DOHH2 (cell line): ENCODE data around the gene PEAK1.

ENCODE experiments used
- H3F3A ChIP-seq: fragments of 200-600 bp; sonication (generic), shearing (Covaris generic); 2 replicates; pipeline ENCODE4 v1.6.0; 2016; ENCODE audit warnings: antibody characterized with exemption, mild to moderate bottlenecking; ENCODE audit not compliant: control insufficient read depth, insufficient read depth
- H3K27ac ChIP-seq: fragments of 200-600 bp; sonication (generic); 2 replicates; pipeline ENCODE4 v1.5.1; 2014; ENCODE audit warnings: low read depth, mild to moderate bottlenecking, low read length, moderate library complexity
- H3K27me3 ChIP-seq: fragments of 200-600 bp; sonication (generic); 2 replicates; pipeline ENCODE4 v1.6.1; 2014; ENCODE audit warnings: mild to moderate bottlenecking, low read length, mixed read lengths; ENCODE audit not compliant: control insufficient read depth
- H3K36me3 ChIP-seq: fragments of 200-600 bp; sonication (generic); 2 replicates; pipeline ENCODE4 v1.6.1; 2014; ENCODE audit warnings: mild to moderate bottlenecking, low read length, moderate library complexity, mixed read lengths; ENCODE audit not compliant: control insufficient read depth
- H3K4me1 ChIP-seq: fragments of 200-600 bp; sonication (generic); 2 replicates; pipeline ENCODE4 v1.6.1; 2014; ENCODE audit warnings: mild to moderate bottlenecking, low read length, mixed read lengths; ENCODE audit not compliant: control insufficient read depth
- H3K4me2 ChIP-seq: fragments of 200-600 bp; sonication (generic); 2 replicates; pipeline ENCODE4 v1.6.0; 2014; ENCODE audit warnings: mild to moderate bottlenecking, low read length, moderate library complexity
- H3K4me3 ChIP-seq: fragments of 200-600 bp; sonication (generic); 2 replicates; pipeline ENCODE4 v1.5.1; 2014; ENCODE audit warnings: mild to moderate bottlenecking, low read length, mixed read lengths
- H3K79me2 ChIP-seq: fragments of 200-600 bp; sonication (generic); 2 replicates; pipeline ENCODE4 v1.6.1; 2014; ENCODE audit warnings: mild to moderate bottlenecking, low read length, mixed read lengths; ENCODE audit not compliant: control insufficient read depth
- H3K9me2 ChIP-seq: fragments of 200-600 bp; sonication (generic); replicated peaks from 2 replicates; pipeline ENCODE4 v1.6.1; 2014; ENCODE audit warnings: mild to moderate bottlenecking, low read length, mixed read lengths; ENCODE audit not compliant: control insufficient read depth
- H3K9me3 ChIP-seq: fragments of 200-600 bp; sonication (generic); 2 replicates; pipeline ENCODE4 v1.6.1; 2014; ENCODE audit warnings: antibody characterized with exemption, low read length, mixed read lengths; ENCODE audit not compliant: control insufficient read depth, insufficient read depth
- H4K20me1 ChIP-seq: fragments of 200-600 bp; sonication (generic); 2 replicates; pipeline ENCODE4 v1.6.0; 2014; ENCODE audit warnings: low read depth, mild to moderate bottlenecking, antibody characterized with exemption, low read length, moderate library complexity; ENCODE audit not compliant: control insufficient read depth, insufficient read depth
- CTCF ChIP-seq: fragments of 200-600 bp; sonication (generic); IDR thresholded peaks from one replicate; pipeline ENCODE4 v1.5.1; 2014; ENCODE audit warnings: antibody characterized with exemption, mild to moderate bottlenecking, low read depth, low read length; ENCODE audit not compliant: poor library complexity, severe bottlenecking
- EZH2phosphoT487 ChIP-seq: fragments of 200-600 bp; sonication (generic); IDR thresholded peaks from 2 replicates; pipeline ENCODE4 v1.6.1; 2017; ENCODE audit warnings: borderline replicate concordance, mild to moderate bottlenecking, antibody characterized with exemption, low read length, moderate library complexity, mixed read lengths

The PEAK1 gene

GRCh38 chr15:77070495-77071304 lies 349.2 kb downstream of the PEAK1 start, which contains the start of gene TSPAN3:
TSS of gene TSPAN3 (minus strand) at chr15:77071109. CDS start at chr15:77070954, 155 bp downstream.
- Histone ChIP-seq H3K27ac (no peak within 1 kb of the TSS), H3K36me3 (peaks cover 19% of the 10 kb centered on the region), H3F3A (no peaks in the 10 kb centered on the region), H3K79me2 (peaks cover 48% of the 10 kb centered on the region), H3K27me3 (no peaks in the 10 kb centered on the region), H3K4me2 (peak within 1 kb of the TSS; percentile 79), H3K9me3 (no peaks in the 10 kb centered on the region), H4K20me1 (peaks cover 9% of the 10 kb centered on the region; the same call in 1 of the 2 replicates), H3K4me3 (peak within 1 kb of the TSS; percentile 80), H3K9me2 (no peaks in the 10 kb centered on the region), H3K4me1 (peaks cover 34% of the 10 kb centered on the region)
- TF ChIP-seq CTCF (no peak), EZH2phosphoT487 (no peak)

GRCh38 chr15:77070180-77070494 lies 349.8 kb downstream of the PEAK1 start:
- Histone ChIP-seq H3K4me3 (peak overlapping the region; percentile 80), H4K20me1 (peaks cover 9% of the 10 kb centered on the region; the same call in 1 of the 2 replicates), H3K4me2 (peak overlapping the region; percentile 79), H3K27ac (no peak overlapping the region), H3K27me3 (no peaks in the 10 kb centered on the region), H3K9me2 (no peaks in the 10 kb centered on the region), H3F3A (no peaks in the 10 kb centered on the region), H3K36me3 (peaks cover 19% of the 10 kb centered on the region), H3K79me2 (peaks cover 54% of the 10 kb centered on the region), H3K9me3 (no peaks in the 10 kb centered on the region), H3K4me1 (peaks cover 34% of the 10 kb centered on the region)
- TF ChIP-seq EZH2phosphoT487 (no peak), CTCF (no peak)

GRCh38 chr15:77069521-77070121 lies 350.3 kb downstream of the PEAK1 start:
- H3K9me2 ChIP-seq: no peaks in the 10 kb centered on the region
- H3K9me3 ChIP-seq: no peaks in the 10 kb centered on the region
- TF ChIP-seq CTCF: no peak
- no peak for TF ChIP-seq EZH2phosphoT487
- H3K4me2 ChIP-seq: peak overlapping the region; percentile 79
- H3K79me2 ChIP-seq: peaks cover 59% of the 10 kb centered on the region
- H3K27me3 ChIP-seq: no peaks in the 10 kb centered on the region
- H3K36me3 ChIP-seq: peaks cover 20% of the 10 kb centered on the region
- H3K4me3 ChIP-seq: peak overlapping the region; percentile 80
- no peaks in the 10 kb centered on the region for H3F3A ChIP-seq
- peaks cover 10% of the 10 kb centered on the region; the same call in 1 of the 2 replicates for H4K20me1 ChIP-seq
- no peak overlapping the region for H3K27ac ChIP-seq
- H3K4me1 ChIP-seq: peaks cover 40% of the 10 kb centered on the region
